Measurements from ENCODE around the gene SLC22A8.

SLC22A8 gene

GRCh38 chr11:62980133-62980760, 35.4 kb downstream of the SLC22A8 start:
- Histone ChIP-seq H3K4me3 (ENCODE audit: low read length) (no peak overlapping the region), H3K27me3 (ENCODE audit: insufficient read depth, low read length) (peaks cover 6% of the 10 kb centered on the region), H3K36me3 (ENCODE audit: insufficient read depth, low read length) (no peaks in the 10 kb centered on the region)

GRCh38 chr11:62976109-62976508, 39.5 kb downstream of the SLC22A8 start:
- Histone ChIP-seq H3K4me1 (ENCODE audit: insufficient read depth, low read length) (no peaks in the 10 kb centered on the region), H3K4me3 (ENCODE audit: low read length) (no peak overlapping the region), H3K9me3 (ENCODE audit: low read length) (no peaks in the 10 kb centered on the region), H3K27me3 (ENCODE audit: insufficient read depth, low read length) (no peaks in the 10 kb centered on the region), H3K36me3 (ENCODE audit: insufficient read depth, low read length) (no peaks in the 10 kb centered on the region), H2AFZ (ENCODE audit: low read depth, low read length) (no peak overlapping the region)

More at GRCh38 chr11:62980133-62980760, 35.4 kb downstream of the SLC22A8 start:
- no peak overlapping the region for H2AFZ ChIP-seq (ENCODE audit: low read depth, low read length)
- H3K4me1 ChIP-seq (ENCODE audit: insufficient read depth, low read length) = no peaks in the 10 kb centered on the region
- no peaks in the 10 kb centered on the region for H3K9me3 ChIP-seq (ENCODE audit: low read length)

GRCh38 chr11:62974848-62975522, 40.7 kb downstream of the SLC22A8 start:
- Histone ChIP-seq H3K4me3 (ENCODE audit: low read length) (no peak overlapping the region), H3K9me3 (ENCODE audit: low read length) (no peaks in the 10 kb centered on the region), H3K4me1 (ENCODE audit: insufficient read depth, low read length) (no peaks in the 10 kb centered on the region), H2AFZ (ENCODE audit: low read depth, low read length) (no peak overlapping the region), H3K36me3 (ENCODE audit: insufficient read depth, low read length) (no peaks in the 10 kb centered on the region), H3K27me3 (ENCODE audit: insufficient read depth, low read length) (no peaks in the 10 kb centered on the region)

- H3K4me3 ChIP-seq (ENCODE audit: low read length) = no peak overlapping the region
- H3K27me3 ChIP-seq (ENCODE audit: insufficient read depth, low read length) = no peaks in the 10 kb centered on the region
- no peaks in the 10 kb centered on the region for H3K36me3 ChIP-seq (ENCODE audit: insufficient read depth, low read length)
- no peaks in the 10 kb centered on the region for H3K9me3 ChIP-seq (ENCODE audit: low read length)
- H2AFZ ChIP-seq (ENCODE audit: low read depth, low read length) = no peak overlapping the region
- H3K4me1 ChIP-seq (ENCODE audit: insufficient read depth, low read length) = no peaks in the 10 kb centered on the region
Observed at GRCh38 chr11:62965574-62965973, 50.1 kb downstream of the SLC22A8 start.

- Histone ChIP-seq H3K36me3 (ENCODE audit: insufficient read depth, low read length) (no peaks in the 10 kb centered on the region), H3K4me1 (ENCODE audit: insufficient read depth, low read length) (peaks cover 3% of the 10 kb centered on the region), H3K27me3 (ENCODE audit: insufficient read depth, low read length) (no peaks in the 10 kb centered on the region), H3K9me3 (ENCODE audit: low read length) (no peaks in the 10 kb centered on the region), H2AFZ (ENCODE audit: low read depth, low read length) (no peak overlapping the region), H3K4me3 (ENCODE audit: low read length) (no peak overlapping the region)
Observed at GRCh38 chr11:62962391-62962790, 53.2 kb downstream of the SLC22A8 start.

GRCh38 chr11:62961017-62961570, 54.5 kb downstream of the SLC22A8 start:
- no peaks in the 10 kb centered on the region for H3K36me3 ChIP-seq (ENCODE audit: insufficient read depth, low read length)
- no peak overlapping the region for H3K4me3 ChIP-seq (ENCODE audit: low read length)
- no peaks in the 10 kb centered on the region for H3K27me3 ChIP-seq (ENCODE audit: insufficient read depth, low read length)
- no peaks in the 10 kb centered on the region for H3K9me3 ChIP-seq (ENCODE audit: low read length)
- no peak overlapping the region for H2AFZ ChIP-seq (ENCODE audit: low read depth, low read length)
- H3K4me1 ChIP-seq (ENCODE audit: insufficient read depth, low read length) = peaks cover 3% of the 10 kb centered on the region

GRCh38 chr11:62959422-62959980, 56.1 kb downstream of the SLC22A8 start:
- no peaks in the 10 kb centered on the region for H3K36me3 ChIP-seq (ENCODE audit: insufficient read depth, low read length)
- H3K4me3 ChIP-seq (ENCODE audit: low read length) = no peak overlapping the region
- H3K4me1 ChIP-seq (ENCODE audit: insufficient read depth, low read length) = peaks cover 3% of the 10 kb centered on the region
- H3K27me3 ChIP-seq (ENCODE audit: insufficient read depth, low read length) = no peaks in the 10 kb centered on the region
- H2AFZ ChIP-seq (ENCODE audit: low read depth, low read length) = no peak overlapping the region
- no peaks in the 10 kb centered on the region for H3K9me3 ChIP-seq (ENCODE audit: low read length)

GRCh38 chr11:62958547-62959421, 56.9 kb downstream of the SLC22A8 start:
- Histone ChIP-seq H3K27me3 (ENCODE audit: insufficient read depth, low read length) (no peaks in the 10 kb centered on the region), H3K36me3 (ENCODE audit: insufficient read depth, low read length) (no peaks in the 10 kb centered on the region), H3K4me1 (ENCODE audit: insufficient read depth, low read length) (peaks cover 3% of the 10 kb centered on the region), H2AFZ (ENCODE audit: low read depth, low read length) (no peak overlapping the region), H3K9me3 (ENCODE audit: low read length) (no peaks in the 10 kb centered on the region), H3K4me3 (ENCODE audit: low read length) (no peak overlapping the region)

GRCh38 chr11:62957147-62957546, 58.5 kb downstream of the SLC22A8 start:
- Histone ChIP-seq H3K4me3 (ENCODE audit: low read length) (no peak overlapping the region), H3K27me3 (ENCODE audit: insufficient read depth, low read length) (no peaks in the 10 kb centered on the region), H2AFZ (ENCODE audit: low read depth, low read length) (no peak overlapping the region), H3K36me3 (ENCODE audit: insufficient read depth, low read length) (no peaks in the 10 kb centered on the region), H3K4me1 (ENCODE audit: insufficient read depth, low read length) (peaks cover 3% of the 10 kb centered on the region), H3K9me3 (ENCODE audit: low read length) (no peaks in the 10 kb centered on the region)

- Histone ChIP-seq H3K9me3 (ENCODE audit: low read length) (no peaks in the 10 kb centered on the region), H3K36me3 (ENCODE audit: insufficient read depth, low read length) (no peaks in the 10 kb centered on the region), H2AFZ (ENCODE audit: low read depth, low read length) (no peak overlapping the region), H3K4me3 (ENCODE audit: low read length) (no peak overlapping the region), H3K27me3 (ENCODE audit: insufficient read depth, low read length) (no peaks in the 10 kb centered on the region), H3K4me1 (ENCODE audit: insufficient read depth, low read length) (peaks cover 3% of the 10 kb centered on the region)
Observed at GRCh38 chr11:62954478-62954877, 61.2 kb downstream of the SLC22A8 start.

- Histone ChIP-seq H2AFZ (ENCODE audit: low read depth, low read length) (no peak overlapping the region), H3K27me3 (ENCODE audit: insufficient read depth, low read length) (peaks cover 2% of the 10 kb centered on the region), H3K4me1 (ENCODE audit: insufficient read depth, low read length) (no peaks in the 10 kb centered on the region), H3K4me3 (ENCODE audit: low read length) (no peak overlapping the region), H3K9me3 (ENCODE audit: low read length) (no peaks in the 10 kb centered on the region), H3K36me3 (ENCODE audit: insufficient read depth, low read length) (no peaks in the 10 kb centered on the region)
Observed at GRCh38 chr11:62953811-62954210, 61.8 kb downstream of the SLC22A8 start.

GRCh38 chr11:62948765-62949320, 66.8 kb downstream of the SLC22A8 start:
- no peaks in the 10 kb centered on the region for H3K9me3 ChIP-seq (ENCODE audit: low read length)
- H3K36me3 ChIP-seq (ENCODE audit: insufficient read depth, low read length) = no peaks in the 10 kb centered on the region
- H3K4me3 ChIP-seq (ENCODE audit: low read length) = no peak overlapping the region
- peaks cover 10% of the 10 kb centered on the region for H3K27me3 ChIP-seq (ENCODE audit: insufficient read depth, low read length)
- no peak overlapping the region for H2AFZ ChIP-seq (ENCODE audit: low read depth, low read length)
- no peaks in the 10 kb centered on the region for H3K4me1 ChIP-seq (ENCODE audit: insufficient read depth, low read length)
